ENCODE results near the gene VWA3A.

Gene VWA3A

DNA sequence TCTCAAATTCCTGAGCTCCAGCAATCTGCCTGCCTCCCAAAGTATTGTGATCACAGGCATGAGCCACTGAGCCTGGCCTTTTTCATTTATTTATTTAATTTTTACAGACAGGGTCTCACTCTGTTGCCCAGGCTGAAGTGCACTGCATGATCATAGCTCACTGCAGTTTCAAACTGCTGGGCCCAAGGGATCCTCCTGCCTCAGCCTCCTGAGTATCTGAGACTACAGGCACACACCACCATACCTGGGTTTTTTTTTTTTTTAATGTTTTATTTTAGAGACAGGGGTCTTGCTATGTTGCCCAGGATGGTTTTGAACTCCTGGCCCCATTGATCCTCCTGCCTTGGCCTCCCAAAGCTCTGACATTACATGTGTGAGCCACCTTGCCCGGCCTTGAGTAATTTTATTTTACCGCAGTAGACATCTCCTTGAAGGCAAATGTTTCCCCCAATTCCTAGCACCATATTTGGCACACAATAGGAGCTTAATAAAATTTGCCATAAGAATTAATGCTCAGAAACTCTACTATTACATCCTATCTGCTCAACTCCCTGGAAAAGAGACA is 111.8 kb downstream of the VWA3A start:
- DNase-seq (ENCODE audit: low spot score), result no peak

DNA sequence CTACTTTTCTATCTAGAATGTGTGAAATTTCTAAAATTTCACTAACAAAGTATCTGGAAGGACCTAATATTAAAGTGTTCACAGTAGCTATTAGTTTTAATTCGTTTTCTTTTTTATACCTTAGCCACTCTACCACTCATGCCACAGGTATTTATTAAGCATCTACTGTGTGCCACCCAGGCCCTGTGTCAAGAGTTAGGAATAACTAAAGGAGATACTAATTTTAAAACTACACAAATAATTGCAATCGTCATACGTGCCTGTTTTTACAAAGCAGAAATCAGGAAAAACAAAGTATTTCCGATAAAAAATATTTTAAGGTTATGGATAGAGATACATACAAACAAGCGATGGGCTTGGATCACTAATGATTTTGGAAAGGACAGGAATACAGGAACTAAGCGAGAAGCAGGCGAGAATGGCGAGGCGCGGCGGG is 113.3 kb downstream of the VWA3A start:
- DNase-seq (ENCODE audit: low spot score), result no peak

DNA sequence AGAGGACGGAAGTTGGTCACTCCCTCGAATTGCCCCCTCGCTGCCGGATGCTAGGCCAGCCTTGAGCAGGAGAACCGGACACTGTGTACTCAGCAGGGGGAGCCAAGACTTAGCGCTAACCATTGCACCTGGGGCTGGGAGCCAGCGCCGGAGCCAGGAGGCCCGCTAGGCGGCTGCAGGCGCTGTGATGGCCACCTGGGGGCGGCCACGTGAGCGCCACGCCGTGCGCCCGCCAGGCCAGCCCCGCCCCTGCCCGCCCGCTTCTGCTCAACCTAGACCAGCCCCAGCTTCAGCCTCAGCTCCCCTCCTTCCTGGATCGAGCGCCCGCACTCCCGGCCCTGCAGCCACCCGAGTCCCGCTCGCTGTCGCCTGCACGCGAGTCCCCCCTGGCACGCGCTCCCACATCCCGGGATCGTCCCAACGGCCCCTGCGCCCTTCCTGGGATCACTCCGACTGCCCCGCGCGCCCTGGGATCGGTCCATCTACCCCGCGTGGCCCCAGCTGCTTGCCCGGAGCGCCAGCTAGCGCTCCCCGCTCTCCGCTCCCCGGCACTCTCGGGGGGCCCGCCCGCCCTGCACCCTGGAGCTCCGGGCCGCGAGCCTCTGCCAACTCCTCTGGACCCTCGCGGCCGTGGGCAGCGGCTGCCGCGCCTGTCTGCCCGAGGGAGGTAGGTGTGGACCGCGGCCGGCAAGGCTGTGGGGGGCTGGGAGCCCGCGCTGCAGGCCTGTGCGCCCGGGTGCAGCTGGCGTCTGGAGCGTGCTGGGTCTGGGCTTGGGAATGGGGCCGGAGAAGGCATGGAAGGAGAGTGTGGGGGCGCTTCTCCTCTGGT is 113.9 kb downstream of the VWA3A start, which contains the start of gene EEF2K:
Gene EEF2K (plus strand): TSS at position 266 of the 829 bp plus-strand sequence. CDS start 19,452 bp downstream, outside the sequence.
- peak; percentile 97 for DNase-seq (ENCODE audit: low spot score)
